NCI-H187 (cell line): ENCODE measurements around the gene GDPD5.

ENCODE experiments used
- DNase-seq, 2 experiments: peaks; one replicate each; lab custom pipeline; 2025; lab: John Stamatoyannopoulos, UW

GDPD5 gene

DNA sequence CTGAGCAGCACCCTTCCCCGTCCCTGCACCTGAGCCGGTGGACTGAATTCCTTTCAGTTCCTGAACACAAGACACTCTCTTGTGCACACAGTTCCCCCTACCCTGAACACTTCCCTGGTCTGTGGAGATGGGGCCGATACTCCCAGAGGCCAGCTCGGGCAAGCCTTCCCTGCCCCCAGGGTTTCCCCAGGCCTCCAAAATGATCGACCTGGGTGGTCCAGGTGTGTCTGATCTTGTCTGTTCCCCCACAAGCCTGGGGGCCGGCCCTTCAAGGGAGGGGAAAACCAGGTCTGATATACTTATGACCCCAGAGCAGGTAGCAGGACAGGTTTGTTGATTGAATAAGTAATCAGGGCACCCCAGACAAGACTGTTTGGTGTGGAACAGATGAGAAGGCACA, 52.1 kb downstream of the GDPD5 start:
- no peak for DNase-seq

DNA sequence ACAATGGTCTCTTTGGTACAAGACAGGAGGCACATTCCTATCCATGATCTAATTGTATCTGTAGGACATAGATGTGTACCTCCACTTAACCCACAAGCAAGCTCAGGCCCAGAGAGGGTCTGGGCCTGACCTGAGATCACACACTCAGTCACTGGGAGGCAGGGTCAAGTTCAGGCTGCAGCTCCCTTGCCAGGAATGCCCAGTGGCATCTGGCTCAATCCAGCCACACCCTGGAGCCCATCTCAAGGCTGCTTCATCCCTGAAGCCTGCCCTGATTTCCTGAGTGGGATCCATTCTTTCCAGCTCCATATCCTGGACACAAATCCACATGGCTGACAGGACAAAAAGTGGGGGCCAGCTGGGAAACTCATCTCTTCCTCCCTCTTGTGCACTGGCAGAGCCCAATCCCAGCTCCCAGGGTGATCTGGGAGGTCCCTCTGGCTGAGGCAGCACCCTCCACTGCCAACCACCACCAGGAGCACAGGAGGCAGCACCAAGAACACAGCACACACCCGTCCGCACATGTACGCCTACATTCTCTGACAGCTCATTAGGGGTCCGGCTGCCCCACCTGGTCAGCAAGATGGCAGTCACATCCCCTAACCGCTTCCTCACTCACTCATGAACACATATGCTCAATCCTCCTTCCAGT, 53.5 kb downstream of the GDPD5 start:
- DNase-seq, result no peak

DNA sequence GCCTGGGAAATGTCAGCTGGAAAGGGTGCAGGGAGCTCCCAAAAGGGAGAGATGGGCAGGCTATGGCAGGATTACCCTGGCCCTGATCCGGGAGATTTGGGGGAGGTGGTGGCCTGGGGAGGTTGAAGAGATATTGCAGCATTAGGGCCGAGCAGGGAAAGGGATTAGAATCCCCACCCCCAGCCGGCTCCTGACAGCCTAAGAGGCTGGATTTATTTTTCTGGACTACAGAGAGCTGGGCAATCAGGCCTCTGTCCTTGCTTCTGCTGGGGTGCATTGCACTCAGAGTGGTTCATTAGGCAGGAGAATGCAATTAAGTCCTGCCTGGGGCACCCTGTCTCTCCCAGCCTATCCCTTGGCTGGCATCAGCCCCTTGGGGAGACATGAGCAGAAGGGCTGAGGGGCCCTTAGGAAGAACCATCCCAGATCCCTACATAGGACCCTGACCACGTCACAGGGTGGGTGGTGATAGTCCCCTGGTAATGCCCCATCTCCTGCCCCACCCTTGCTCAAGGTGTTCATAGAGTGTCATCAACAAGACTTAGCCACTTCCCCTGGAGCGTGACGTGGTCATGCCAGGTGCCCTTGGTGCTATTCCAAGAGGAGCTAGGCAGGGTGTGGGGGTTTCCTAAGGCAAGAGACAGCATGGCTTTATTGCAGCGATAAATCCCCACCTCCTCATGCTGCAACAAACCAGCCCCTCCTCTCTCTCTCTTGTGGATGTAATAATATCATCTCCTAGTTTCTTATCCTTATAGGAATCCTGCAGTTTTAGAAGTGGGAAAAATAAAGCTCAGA, 54.4 kb downstream of the GDPD5 start:
- DNase-seq, result peak; percentile 21 to 34

DNA sequence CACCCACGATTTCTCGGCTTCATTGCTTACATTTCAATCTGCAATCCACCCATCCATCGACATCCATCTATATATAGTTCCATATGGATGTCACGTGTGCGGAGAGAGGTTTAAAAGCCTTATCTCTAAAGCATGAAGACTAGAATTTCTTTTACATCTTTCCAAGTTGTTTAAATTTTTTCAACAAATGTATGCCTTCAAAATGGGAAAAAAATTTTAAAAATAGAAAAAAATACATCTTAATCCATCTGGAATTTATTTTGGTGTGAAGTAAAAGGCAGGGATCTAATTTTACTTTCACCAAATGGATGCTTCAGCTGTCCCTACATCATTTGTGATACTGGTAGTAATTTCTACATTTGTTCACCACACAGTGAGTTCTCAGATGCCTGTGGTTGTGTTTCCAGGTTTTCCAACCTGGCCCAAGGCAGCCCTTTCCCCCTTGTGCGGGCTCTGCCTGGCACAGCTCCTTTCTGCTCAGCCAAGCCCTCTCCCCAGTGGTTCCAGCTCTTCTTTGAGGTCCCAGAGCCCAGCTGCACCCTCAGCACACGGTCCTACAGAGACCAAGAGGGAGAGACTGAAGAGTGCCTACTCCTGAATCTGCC, 55.2 kb downstream of the GDPD5 start:
- DNase-seq, result no peak

DNA sequence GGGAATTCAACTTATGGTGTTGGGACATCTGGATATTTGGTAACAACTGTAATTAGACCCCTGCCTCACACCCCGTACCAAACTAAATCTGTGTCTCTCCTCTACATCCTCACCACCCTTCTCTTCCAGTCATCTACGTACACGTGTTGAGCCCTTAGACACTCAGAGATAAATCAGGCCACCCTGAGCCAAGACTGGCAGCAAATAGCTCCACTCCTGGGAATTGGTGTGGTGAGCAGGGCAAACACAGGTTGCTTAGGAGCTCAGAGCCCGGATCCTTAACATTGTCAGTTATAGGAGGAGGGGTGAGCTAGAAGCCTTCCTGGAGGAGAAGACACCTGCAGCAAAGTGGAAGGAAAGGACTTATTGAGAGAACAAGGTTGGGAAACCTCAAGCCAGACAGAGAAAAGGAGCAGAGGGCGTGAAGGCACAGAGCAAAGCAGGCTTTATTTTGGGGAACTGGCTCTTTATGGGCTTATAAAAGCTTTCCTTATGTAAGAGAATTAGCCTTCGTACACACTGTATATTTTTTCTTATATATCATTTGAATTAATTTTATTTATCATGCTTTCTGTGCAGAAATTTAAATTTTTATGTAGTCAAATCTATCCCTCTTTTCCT, 55.8 kb downstream of the GDPD5 start:
- DNase-seq, result peak; percentile 18 to 24

DNA sequence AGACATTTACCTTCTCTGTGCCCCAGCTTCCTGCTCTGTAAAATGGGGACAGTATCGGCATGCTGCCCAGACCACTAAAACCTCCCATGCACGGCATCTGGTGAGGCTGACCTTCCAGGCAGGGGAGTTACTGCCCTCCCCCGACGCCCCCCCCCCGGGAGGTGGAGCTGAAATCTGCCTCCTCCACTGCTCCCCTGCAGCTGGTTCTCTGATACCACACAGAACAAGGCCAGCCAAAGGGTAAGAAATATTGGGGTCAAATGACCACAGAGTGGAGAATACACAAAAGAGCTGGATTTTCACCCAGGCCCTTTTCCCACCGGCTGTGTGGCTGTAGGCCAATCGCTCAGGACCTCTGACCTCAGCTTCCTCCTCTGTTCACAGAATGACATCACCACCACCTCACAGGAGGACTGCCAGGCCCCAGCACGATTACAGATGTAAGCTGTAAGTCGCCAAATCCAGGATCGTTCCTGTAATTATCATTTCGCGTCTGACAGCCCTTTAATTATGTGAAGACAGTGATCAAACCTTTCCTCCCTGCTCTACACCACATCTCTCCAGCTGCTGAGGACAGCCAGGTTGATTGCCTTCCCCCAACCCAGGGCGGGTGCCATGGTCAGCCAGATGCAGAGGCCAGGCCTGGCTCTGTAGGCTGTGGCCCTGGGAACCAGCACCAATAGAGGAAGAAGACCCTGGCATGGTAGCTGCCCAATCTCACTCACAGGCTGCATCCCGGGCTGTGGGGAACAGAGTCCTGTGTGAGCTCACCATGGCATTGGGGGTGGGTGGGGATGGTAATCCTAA, 57.0 kb downstream of the GDPD5 start:
- no peak for DNase-seq

DNA sequence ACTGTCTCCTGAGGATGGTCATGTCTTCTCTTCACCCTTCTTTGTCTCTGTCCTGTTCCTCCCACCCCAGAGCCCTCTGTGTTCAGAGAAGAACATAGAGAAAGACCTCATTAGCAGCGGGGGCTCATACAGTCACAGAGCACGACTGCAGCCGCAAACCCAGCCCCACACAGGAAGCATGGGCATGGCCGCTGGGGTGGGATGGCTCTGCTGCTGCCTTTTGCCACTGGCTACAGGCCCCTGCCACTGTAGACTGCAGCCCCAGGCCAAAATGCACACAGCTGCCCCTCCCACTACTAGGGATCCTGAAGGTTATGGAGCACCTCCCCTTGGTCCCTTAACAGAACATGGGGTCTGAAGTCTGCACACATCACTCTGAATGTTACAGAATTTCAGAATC, 57.9 kb downstream of the GDPD5 start:
- no peak for DNase-seq

DNA sequence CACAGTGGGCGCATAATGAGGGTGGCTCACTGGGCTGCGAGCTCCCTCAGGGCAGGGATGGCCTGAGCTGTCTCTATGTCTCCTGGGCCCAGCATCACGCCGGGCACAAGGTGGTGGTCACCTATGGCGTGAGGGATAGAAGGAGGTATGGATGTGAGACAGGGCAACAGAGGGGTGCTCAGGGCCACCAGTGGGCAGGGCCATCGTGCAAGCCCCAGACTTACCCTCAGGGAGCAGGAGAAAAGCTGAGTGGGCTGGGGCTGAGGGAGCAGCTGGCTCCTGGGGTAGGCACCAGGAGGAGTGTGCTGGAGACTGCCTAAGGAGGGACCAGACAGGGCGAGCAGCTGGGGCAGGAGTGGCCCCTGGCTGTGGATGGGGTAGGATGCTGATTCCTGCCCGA, 58.4 kb downstream of the GDPD5 start:
- DNase-seq, result no peak

DNA sequence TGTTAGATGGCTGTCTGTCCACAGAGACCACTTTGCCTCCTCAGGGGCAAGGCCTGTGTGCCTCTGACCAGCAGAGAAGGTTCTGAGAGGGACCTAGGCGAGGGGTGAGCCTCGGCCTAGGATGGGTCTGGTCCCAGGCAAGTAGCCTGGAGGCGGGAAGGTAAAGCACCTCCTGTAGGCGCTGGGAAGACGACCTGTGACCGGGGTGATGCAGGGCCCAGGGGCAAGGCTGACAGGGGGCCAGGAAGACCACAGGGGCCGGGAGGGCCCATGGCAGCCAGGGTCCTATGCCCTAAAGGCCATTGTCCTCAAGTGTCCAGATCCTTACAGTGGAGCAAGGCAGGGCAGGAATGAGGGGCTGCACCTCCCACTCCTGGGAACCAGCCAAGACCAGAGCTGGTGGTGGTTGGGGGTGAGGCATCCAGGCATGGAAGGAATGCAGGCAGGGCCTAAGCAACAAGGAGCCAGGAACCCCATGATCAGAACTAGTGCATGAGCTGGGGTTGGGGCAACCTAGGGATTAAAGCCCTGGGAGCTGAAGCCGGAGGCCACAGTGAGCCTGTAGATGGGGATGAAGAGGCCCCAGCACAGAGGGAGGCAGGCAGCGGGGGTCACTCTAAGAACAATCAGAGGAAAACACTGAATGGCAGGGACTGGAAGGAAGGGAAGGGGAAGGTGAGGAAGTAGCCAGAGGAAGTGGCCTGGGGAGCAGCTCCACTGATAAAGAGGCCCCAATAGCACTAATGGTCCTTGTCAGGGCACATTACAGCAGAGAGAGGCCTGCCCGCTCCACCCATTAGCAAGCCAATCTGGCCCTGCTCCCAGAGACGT, 59.8 kb downstream of the GDPD5 start:
- DNase-seq, result no peak

DNA sequence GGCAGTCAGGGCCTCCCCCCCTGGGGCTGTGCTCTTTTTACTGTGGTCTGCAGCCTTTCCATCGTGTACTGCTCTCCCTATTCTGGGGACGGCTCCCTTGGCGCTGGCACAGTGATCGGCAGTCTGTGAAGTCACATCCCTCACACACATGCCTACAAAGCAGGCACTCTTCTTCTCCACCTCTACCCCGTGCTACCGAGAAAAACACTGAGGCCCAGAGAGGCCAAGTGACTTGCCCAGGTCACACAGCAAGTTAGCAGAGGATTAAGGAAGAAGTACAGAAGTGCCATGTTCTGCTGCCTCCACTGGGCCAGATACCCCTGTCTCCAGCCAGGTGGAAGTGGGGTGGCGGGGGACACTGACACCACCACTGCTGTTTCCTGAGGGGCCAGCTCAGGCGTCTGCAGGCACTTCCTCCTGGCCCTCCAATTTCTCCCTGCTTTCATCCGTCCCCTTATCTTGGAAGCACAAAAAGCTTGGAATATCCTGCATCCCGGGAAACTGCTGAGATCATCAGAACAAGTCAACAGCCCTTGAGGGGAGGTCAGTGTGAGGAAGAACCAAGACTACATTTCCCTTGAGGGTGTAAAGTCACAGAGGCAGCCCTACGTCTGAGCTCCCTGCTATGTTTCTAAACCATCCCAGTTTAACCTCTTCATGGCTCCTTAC, 62.5 kb downstream of the GDPD5 start:
- DNase-seq, result no peak

DNA sequence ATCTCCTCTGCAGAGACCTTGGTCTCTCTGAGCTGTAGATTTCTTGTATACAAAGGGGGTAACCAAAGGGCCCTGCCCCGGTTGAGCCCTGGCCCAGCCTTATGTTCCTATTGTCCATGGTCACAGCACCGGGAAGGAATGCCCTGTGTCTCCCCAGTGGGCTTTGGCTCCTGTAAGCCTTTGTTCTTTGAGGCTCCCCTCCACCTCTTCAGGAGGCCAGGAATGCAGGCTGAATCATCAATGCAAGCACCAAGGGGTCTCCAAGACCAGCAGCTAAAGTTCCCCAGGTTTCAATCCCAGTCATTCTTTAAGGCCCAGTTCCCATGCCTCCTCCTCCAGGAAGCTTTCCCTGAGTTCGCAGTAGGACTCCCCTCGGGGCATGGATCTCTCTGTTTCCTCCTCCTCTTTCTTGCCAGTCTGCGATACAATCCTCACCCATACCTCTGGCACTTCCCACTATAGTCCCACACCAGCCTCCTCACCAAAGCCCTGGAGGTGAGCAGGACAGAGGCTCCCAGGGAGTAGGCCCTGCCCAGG, 63.6 kb downstream of the GDPD5 start:
- no peak for DNase-seq

DNA sequence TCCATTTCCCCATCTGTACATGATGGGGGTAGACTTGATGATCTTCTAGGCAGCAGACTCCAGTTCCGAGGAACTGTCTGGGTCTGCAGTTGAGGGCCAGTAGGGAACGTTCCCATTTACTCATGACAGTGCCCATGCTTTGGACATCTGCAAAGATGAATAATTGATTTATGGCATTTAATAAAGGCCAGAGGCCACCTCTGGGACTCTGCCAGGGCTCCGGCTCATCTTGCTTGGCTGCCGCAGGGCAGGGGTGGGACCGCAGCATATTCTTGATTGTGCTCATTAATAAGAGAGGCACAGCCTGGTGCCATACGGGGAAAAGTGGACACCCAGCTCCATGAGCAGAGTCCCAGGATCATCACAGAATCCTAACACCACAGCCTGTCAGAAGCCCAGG, 64.6 kb downstream of the GDPD5 start:
- no peak for DNase-seq

DNA sequence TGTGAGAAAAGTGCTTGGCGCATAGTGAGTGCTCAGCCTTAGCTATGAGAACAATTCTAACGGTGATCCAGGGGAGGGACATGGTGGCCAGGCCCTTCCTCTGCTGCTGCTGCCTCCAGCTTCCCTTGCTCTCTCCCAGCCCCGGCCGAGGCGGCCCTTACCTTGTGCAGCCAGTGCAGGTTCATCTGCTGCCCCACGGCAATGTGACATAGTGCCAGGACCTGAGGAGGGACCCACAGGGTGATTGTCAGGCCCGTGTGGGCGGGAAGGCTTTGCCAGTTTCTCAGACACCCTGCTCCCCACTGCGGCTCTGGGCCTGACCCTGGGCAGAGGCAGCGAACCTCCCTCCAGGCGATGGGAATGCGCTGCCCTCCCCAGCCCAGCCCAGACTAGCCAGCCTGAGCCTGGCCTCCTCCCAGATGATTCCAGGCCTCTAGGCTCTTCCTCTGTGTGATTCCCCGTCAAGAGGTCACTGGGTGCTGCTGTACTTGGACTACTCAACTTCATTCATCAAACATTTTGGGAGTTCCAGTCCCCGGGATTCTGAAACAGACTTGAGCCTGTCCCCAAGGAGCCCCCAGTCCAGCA, 69.1 kb downstream of the GDPD5 start:
- DNase-seq, result no peak

DNA sequence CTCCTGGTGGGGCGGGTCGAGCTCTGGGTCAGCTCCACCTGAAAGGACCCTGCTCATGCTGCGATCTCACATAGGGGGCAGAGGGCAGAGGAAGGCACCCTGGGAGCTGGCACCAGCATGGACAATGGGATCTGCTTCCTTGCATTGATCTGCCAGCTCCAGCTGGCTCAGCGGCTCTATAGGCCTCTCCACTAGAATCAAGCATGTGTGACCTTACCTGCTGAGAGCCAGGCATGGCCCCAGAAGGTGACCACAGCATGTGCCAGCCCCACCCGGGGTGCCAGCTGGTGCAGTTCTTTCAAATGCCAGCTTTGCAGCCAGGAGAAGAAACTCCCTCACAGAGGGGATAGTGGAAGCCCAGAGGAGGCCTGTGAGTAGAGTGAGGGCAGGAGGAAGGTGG, 70.8 kb downstream of the GDPD5 start:
- DNase-seq, result no peak

DNA sequence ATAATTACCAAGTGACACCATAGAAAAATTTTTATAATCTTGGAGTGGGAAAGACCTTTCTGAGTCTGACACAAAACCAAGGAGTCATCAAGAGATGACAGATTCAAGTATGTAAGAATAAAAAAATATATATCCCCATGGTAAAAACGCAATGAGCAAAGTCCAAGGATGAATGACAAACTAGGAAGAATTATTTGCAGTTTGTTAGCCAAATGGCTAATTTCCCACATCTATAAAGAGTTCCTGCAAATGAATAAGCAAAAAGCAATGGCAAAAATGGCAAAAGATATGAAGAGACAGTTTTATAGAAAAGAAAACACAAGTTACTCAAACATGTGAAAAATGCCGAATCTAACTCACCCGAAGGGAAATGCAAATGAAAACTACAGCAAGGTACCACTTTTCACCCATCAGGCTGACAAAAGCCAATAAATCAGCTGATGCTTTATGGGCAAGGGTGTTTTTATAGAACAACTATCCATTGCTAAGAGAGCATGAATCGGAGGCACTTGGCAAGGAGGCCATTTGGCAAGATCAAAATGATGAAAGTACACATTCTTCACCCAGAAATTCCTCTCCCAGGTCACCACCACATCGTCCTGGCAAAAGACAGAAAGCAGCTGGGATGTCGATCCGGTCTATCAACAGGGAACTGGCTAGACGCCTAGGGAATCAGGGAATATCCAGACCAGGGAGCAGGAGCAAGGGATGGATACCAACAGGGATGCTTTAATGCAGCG, 71.7 kb downstream of the GDPD5 start:
- DNase-seq, result no peak

DNA sequence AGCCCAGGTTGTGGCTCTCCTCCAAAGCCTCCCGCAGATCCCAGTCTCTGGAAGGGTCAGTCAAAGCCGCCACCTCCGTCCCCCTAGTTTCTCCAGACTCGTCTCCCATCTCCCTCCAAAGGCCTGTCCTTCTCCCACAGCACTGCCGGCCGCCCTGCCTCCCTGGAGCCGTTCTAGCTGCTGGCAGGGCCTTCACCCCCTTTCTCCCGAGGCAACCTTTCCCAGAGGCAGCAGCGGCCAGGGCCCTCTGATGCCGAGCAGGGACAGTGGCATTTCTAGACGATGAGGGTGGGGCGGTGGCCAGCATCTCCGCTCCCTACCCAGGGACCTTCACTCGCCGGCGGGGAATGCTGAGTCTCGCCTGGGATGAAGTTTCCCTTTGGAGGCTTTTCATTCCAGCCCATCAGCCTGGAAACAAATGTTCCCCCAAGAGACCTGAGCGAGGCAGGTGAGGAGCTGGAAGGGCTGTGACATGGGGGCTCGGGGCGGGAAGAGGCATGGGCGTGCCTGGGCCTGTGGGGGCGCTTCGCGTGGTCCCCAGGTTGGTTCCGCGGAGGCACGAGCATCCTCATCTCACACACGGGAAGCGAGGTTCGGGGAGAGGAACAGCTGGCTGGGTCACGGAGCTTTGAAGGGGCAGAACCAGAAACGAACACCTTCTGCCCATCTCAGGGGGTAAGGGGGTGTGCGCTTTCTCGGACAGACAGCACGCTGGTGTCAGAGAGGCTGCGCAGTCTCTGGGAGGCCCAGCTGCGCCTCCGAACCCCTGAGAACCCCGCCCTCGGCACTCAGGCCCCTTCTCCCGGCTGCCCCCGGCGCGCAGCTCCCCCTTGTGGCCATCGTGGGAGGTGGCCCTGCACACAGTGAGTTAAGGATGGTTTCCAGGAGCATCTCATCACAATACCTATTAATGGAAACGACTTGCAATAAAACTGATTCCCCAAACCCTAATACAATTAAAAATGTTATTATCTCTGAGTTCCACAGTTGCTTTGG, 74.6 kb downstream of the GDPD5 start:
- no peak for DNase-seq

DNA sequence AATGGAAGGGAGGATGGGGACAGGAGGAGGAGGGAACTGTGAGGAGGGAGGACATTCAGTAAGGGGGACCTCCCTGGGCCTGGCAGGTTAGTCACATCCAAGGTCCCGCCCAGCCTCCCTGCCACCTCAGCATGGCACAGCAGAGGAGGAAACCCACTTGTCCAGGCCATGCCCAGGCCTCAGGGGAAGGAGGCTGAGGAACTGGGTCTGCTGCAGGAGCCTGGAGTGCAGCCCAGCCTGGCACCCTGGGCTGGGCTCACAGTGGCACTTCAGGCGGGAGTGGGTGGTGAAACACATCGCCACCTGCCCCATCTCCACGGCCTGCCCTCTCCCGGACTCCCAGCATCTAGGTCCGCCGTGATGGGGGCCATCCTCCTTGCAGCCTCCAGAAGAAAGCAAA, 75.5 kb downstream of the GDPD5 start:
- DNase-seq, result no peak

DNA sequence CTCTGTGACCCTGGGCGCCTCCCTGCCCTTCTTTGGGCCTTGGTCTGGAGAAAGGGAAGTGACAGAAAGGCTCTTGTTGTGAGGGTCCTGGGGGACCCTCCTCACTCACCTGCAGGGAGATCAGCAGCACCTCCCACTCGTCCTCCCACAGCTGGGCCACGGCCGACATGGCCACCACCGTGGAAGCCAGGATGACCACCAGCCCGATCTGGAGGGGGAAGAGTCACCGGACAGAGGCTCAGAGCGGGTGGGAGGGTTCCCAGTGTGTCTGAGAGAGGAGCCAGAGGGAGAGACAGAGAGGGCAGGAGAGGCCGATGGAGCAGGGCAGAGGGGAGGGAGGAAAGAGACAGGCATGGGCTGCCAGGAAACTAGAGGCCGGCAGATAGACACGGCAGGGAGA, 76.0 kb downstream of the GDPD5 start:
- DNase-seq, result no peak
